Osteocyte (in vitro differentiated cells): ENCODE measurements around the gene RCCD1. TPM values are rescaled to one million over a fixed set of nuclear protein-coding genes. Genes with fewer than 3 reads are reported as not detected.

Experiments used
- DNase-seq: peaks from one replicate; pipeline ENCODE4 v3.0.0; 2021; ENCODE audit warnings: mixed read lengths; ENCODE audit not compliant: unreplicated experiment; ENCODE audit errors: extremely low spot score
- H3K27ac Mint-ChIP-seq: one replicate; pipeline ENCODE4 v1.8.0; 2021; ENCODE audit warnings: mild to moderate bottlenecking, mixed read lengths; ENCODE audit not compliant: unreplicated experiment
- H3K27me3 Mint-ChIP-seq: one replicate; pipeline ENCODE4 v1.8.0; 2021; ENCODE audit warnings: mixed read lengths; ENCODE audit not compliant: unreplicated experiment
- H3K36me3 Mint-ChIP-seq: one replicate; pipeline ENCODE4 v1.8.0; 2021; ENCODE audit warnings: mixed read lengths; ENCODE audit not compliant: unreplicated experiment
- H3K4me1 Mint-ChIP-seq: one replicate; pipeline ENCODE4 v1.8.0; 2021; ENCODE audit warnings: mixed read lengths; ENCODE audit not compliant: unreplicated experiment
- H3K4me3 Mint-ChIP-seq: one replicate; pipeline ENCODE4 v1.8.0; 2021; ENCODE audit warnings: mild to moderate bottlenecking, moderate library complexity, mixed read lengths; ENCODE audit not compliant: unreplicated experiment
- H3K9me3 Mint-ChIP-seq: one replicate; pipeline ENCODE4 v1.8.0; 2021; ENCODE audit warnings: mixed read lengths; ENCODE audit not compliant: unreplicated experiment
- CTCF ChIP-seq: fragments of 200-600 bp; sonication (generic); IDR thresholded peaks from 2 replicates; pipeline ENCODE4 v1.5.0; 2021; ENCODE audit warnings: antibody characterized with exemption, mild to moderate bottlenecking, moderate library complexity
- total RNA-seq: library from RNA; stranded (reverse); gene quantifications from 2 replicates; pipeline ENCODE4 v1.2.1, GENCODE V29; 2021

RCCD1 gene
- total RNA-seq, 1 donor from 2014 or later, result 12.0 TPM

- no peak for DNase-seq
- Mint-ChIP-seq H3K4me3 (no peak overlapping the region), H3K36me3 (peaks cover 27% of the 10 kb centered on the region), H3K27me3 (no peaks in the 10 kb centered on the region), H3K9me3 (no peaks in the 10 kb centered on the region), H3K27ac (no peak overlapping the region), H3K4me1 (no peaks in the 10 kb centered on the region)
- no peak for TF ChIP-seq CTCF
Measured at GRCh38 chr15:91007266-91007665, 52.6 kb downstream of the RCCD1 start.

Other genes starting within 250 kb of the RCCD1 start
- gene BLM, start 237.5 kb upstream of the RCCD1 start, total RNA-seq, result 2.7 and 5.0 TPM in 2 replicates
- gene FURIN, start 86.3 kb upstream of the RCCD1 start, total RNA-seq, result 96.2 and 98.3 TPM in 2 replicates
- 2.2 and 2.5 TPM in 2 replicates for gene FES, start 70.4 kb upstream of the RCCD1 start, total RNA-seq
- gene MAN2A2, start 51.6 kb upstream of the RCCD1 start, total RNA-seq, result 65.2 and 70.0 TPM in 2 replicates
- gene HDDC3, start 22.3 kb upstream of the RCCD1 start, total RNA-seq, result 9.5 and 11.4 TPM in 2 replicates
- gene UNC45A, start 19.6 kb upstream of the RCCD1 start, total RNA-seq, result 83.0 and 83.5 TPM in 2 replicates
- gene PRC1, start 39.7 kb downstream of the RCCD1 start, total RNA-seq, result 33.9 and 46.4 TPM in 2 replicates
- gene VPS33B, start 67.7 kb downstream of the RCCD1 start, total RNA-seq, result 12.8 and 13.7 TPM in 2 replicates
- not detected in 2 replicates for gene SV2B, start 145.4 kb downstream of the RCCD1 start, total RNA-seq